H54 (cell line): Measurements from ENCODE around the gene DNTT.

ENCODE experiments used
- DNase-seq: peaks from one replicate; pipeline ENCODE4 v3.0.0; 2011; ENCODE audit warnings: low spot score, mixed read lengths; ENCODE audit not compliant: insufficient read length
- FAIRE-seq: peaks from 3 replicates; lab custom pipeline; 2011; peaks lifted over from hg19 to GRCh38; lab: Jason Lieb, UNC
- POLR2A ChIP-seq: IDR thresholded peaks from 2 replicates; pipeline ENCODE4 v1.6.1; 2011; ENCODE audit warnings: low read depth, mild to moderate bottlenecking, low read length

The DNTT gene

GRCh38 chr10:96334616-96335526 is 30.6 kb downstream of the DNTT start:
- no peak for FAIRE-seq
- no peak for TF ChIP-seq POLR2A

GRCh38 chr10:96337106-96337505 is 32.9 kb downstream of the DNTT start:
- no peak for FAIRE-seq
- TF ChIP-seq POLR2A: no peak
- DNase-seq: no peak

More at GRCh38 chr10:96334616-96335526, 30.6 kb downstream of the DNTT start:
- DNase-seq: peak; percentile 24

- FAIRE-seq: no peak
- no peak for DNase-seq
- no peak for TF ChIP-seq POLR2A
Measured at GRCh38 chr10:96338279-96338925, 34.2 kb downstream of the DNTT start.

GRCh38 chr10:96339383-96339782 is 35.1 kb downstream of the DNTT start:
- no peak for DNase-seq
- no peak for TF ChIP-seq POLR2A
- FAIRE-seq: no peak

GRCh38 chr10:96339956-96340904 is 36.0 kb downstream of the DNTT start:
- FAIRE-seq: no peak
- TF ChIP-seq POLR2A: no peak
- DNase-seq: peak; percentile 63

GRCh38 chr10:96341219-96342182 is 37.3 kb downstream of the DNTT start:
- DNase-seq: no peak
- no peak for FAIRE-seq
- no peak for TF ChIP-seq POLR2A

GRCh38 chr10:96342402-96342801 is 38.2 kb downstream of the DNTT start:
- no peak for TF ChIP-seq POLR2A
- FAIRE-seq (no peak), DNase-seq (no peak)

GRCh38 chr10:96344178-96344577 is 39.9 kb downstream of the DNTT start:
- no peak for DNase-seq
- TF ChIP-seq POLR2A: no peak
- no peak for FAIRE-seq

DNA sequence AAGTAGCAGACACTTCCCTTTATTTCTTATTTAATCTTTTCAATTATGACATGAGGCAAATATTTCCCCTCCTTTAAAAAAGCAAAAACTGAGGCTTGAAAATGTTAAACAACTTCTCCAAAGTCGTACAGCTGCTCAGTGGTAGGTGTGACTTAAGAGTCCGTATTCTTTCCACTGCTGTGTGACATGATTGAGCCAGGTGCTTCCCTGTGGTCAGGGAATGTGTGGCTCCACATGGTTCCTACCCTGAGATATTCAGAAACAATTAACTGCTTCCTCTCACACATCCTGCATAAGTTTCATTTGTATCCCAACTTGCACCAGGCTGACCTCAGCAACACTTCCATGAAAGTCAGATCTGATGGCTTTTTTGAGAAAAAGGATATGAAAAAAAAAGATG is 41.0 kb downstream of the DNTT start:
- FAIRE-seq (no peak), DNase-seq (no peak)
- no peak for TF ChIP-seq POLR2A

GRCh38 chr10:96346295-96346694 is 42.1 kb downstream of the DNTT start:
- DNase-seq (no peak), FAIRE-seq (no peak)
- no peak for TF ChIP-seq POLR2A

- TF ChIP-seq POLR2A: no peak
- DNase-seq (no peak), FAIRE-seq (no peak)
Measured at GRCh38 chr10:96352027-96352426, 47.8 kb downstream of the DNTT start.

GRCh38 chr10:96352582-96352981 is 48.3 kb downstream of the DNTT start:
- TF ChIP-seq POLR2A: no peak
- no peak for FAIRE-seq
- no peak for DNase-seq
